PC-3 (cell line): ENCODE measurements around the gene GPATCH1. TPM values are rescaled to one million over a fixed set of nuclear protein-coding genes. Genes with fewer than 3 reads are reported as not detected.
A peak's percentile ranks its signal among the peaks of the same experiment; 100 is the strongest.

Source experiments
- ATAC-seq: fragments of 200-7000 bp; cut with Tn5 transposase; 2 replicates; pipeline ENCODE4 v1.9.1; 2020; ENCODE audit warnings: mild to moderate bottlenecking, moderate library complexity
- BruUV-seq: library from RNA; stranded (reverse); fragments of 400-500 nt; replicated peaks from 2 replicates; lab custom pipeline; 2021; lab: Mats Ljungman, UMichigan
- CTCF ChIA-PET: fragments of 300-600 bp; sonication (Branson Sonifier 250); formaldehyde crosslinking; loops from one replicate; lab custom pipeline; 2022; ENCODE audit warnings: antibody characterized with exemption; lab: Charles Lee
- POLR2A ChIA-PET: fragments of 300-600 bp; sonication (Branson Sonifier 250); formaldehyde crosslinking; loops from one replicate; lab custom pipeline; 2022; ENCODE audit warnings: antibody characterized with exemption; ENCODE audit not compliant: unreplicated experiment; lab: Charles Lee
- DNase-seq: peaks from one replicate; pipeline ENCODE4 v3.0.0-alpha.2; 2015
- H2AFZ ChIP-seq: fragments of 300-600 bp; sonication (generic); 2 replicates; pipeline ENCODE4 v1.6.0; 2016; ENCODE audit warnings: antibody characterized with exemption, low read length
- H3F3A ChIP-seq: fragments of 300-600 bp; sonication (generic); one replicate; pipeline ENCODE4 v1.6.0; 2017; ENCODE audit warnings: antibody characterized with exemption, low read length, control low read depth, mild to moderate bottlenecking; ENCODE audit not compliant: unreplicated experiment
- H3K27ac ChIP-seq: fragments of 300-600 bp; sonication (generic); 2 replicates; pipeline ENCODE4 v1.5.1; 2016; ENCODE audit warnings: mild to moderate bottlenecking, low read length
- H3K27me3 ChIP-seq: fragments of 300-600 bp; sonication (generic); 2 replicates; pipeline ENCODE4 v1.6.1; 2016; ENCODE audit warnings: low read length, mixed read lengths
- H3K36me3 ChIP-seq: fragments of 300-600 bp; sonication (generic); 2 replicates; pipeline ENCODE4 v1.6.1; 2016; ENCODE audit warnings: low read depth, mixed run types, low read length, mixed read lengths
- H3K4me1 ChIP-seq: fragments of 300-600 bp; sonication (generic); 2 replicates; pipeline ENCODE4 v1.5.1; 2016; ENCODE audit warnings: low read length; ENCODE audit not compliant: insufficient read depth
- H3K4me2 ChIP-seq: fragments of 300-600 bp; sonication (generic); 2 replicates; pipeline ENCODE4 v1.6.0; 2016; ENCODE audit warnings: low read length
- H3K4me3 ChIP-seq: fragments of 300-600 bp; sonication (generic); 2 replicates; pipeline ENCODE4 v1.5.1; 2016; ENCODE audit warnings: mild to moderate bottlenecking, low read length, mixed read lengths
- H3K79me2 ChIP-seq: fragments of 300-600 bp; sonication (generic); 2 replicates; pipeline ENCODE4 v1.6.1; 2017; ENCODE audit warnings: low read length, mixed read lengths
- H3K9ac ChIP-seq: fragments of 300-600 bp; sonication (generic); 2 replicates; pipeline ENCODE4 v1.6.0; 2016; ENCODE audit warnings: mild to moderate bottlenecking, low read length
- H3K9me2 ChIP-seq: fragments of 300-600 bp; sonication (generic); replicated peaks from 2 replicates; pipeline ENCODE4 v1.6.1; 2016; ENCODE audit warnings: mixed run types, low read length, mixed read lengths
- H3K9me3 ChIP-seq: fragments of 300-600 bp; sonication (generic); 2 replicates; pipeline ENCODE4 v1.6.1; 2016; ENCODE audit warnings: low read length, mixed read lengths
- H4K20me1 ChIP-seq: fragments of 300-600 bp; sonication (generic); 2 replicates; pipeline ENCODE4 v1.6.1; 2016; ENCODE audit warnings: low read length, mixed read lengths
- EZH2 ChIP-seq: fragments of 300-600 bp; sonication (generic); IDR thresholded peaks from one replicate; pipeline ENCODE4 v1.6.1; 2017; ENCODE audit warnings: antibody characterized with exemption, mild to moderate bottlenecking, low read length; ENCODE audit not compliant: unreplicated experiment
- EZH2phosphoT487 ChIP-seq: fragments of 300-600 bp; sonication (generic); IDR thresholded peaks from 2 replicates; pipeline ENCODE4 v1.6.1; 2018; ENCODE audit warnings: mild to moderate bottlenecking, antibody characterized with exemption, low read length, borderline replicate concordance
- intact Hi-C: fragments of 100-400 bp; cut with micrococcal nuclease; formaldehyde crosslinking; loops from 2 replicates; pipeline ENCODE4 v1.9.0; 2023
- total RNA-seq: library from RNA; depleted of rRNA; stranded (reverse); fragments of >200 nt; gene quantifications from 2 replicates; pipeline ENCODE4 v1.2.3, GENCODE V29; 2014
- TF ChIP-seq, protein P1 (sequence below): fragments of 300-600 bp; sonication (generic); conservative IDR thresholded peaks from 2 replicates; pipeline ENCODE4 v1.5.1; 2017; ENCODE audit warnings: antibody characterized with exemption, low read depth, mild to moderate bottlenecking, low read length

The GPATCH1 gene
- total RNA-seq, 1 experiment from 2014 or later, result 6.9 TPM

DNA sequence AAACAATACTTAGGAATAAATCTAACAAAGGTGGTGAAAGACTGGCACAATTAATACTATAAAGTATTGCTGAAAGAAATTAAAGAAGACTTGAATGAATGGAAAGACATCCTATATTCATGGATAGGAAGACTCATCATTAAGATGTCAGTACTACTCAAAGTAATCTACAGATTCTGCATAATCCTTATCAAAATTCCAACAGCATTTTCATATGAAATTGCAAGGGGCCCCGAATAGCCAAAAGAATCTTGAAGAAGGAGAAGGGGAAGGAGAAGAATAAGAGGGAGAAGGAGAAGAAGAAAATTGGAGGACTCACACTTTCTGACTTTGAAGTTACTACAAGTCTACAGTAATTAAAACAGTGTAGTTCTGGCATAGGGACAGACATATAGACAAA, 87.5 kb downstream of the GPATCH1 start:
- intact Hi-C loops, result no loop called here
- Histone ChIP-seq H3K27ac (no peak overlapping the region), H3F3A (no peaks in the 10 kb centered on the region), H3K4me2 (no peak overlapping the region), H3K9me3 (no peaks in the 10 kb centered on the region), H3K9me2 (no peaks in the 10 kb centered on the region), H3K9ac (no peak overlapping the region), H2AFZ (no peak overlapping the region), H3K27me3 (no peaks in the 10 kb centered on the region), H3K36me3 (no peaks in the 10 kb centered on the region), H4K20me1 (no peaks in the 10 kb centered on the region), H3K4me1 (peaks cover 13% of the 10 kb centered on the region), H3K79me2 (no peaks in the 10 kb centered on the region), H3K4me3 (no peak overlapping the region)
- TF ChIP-seq, protein P1, sequence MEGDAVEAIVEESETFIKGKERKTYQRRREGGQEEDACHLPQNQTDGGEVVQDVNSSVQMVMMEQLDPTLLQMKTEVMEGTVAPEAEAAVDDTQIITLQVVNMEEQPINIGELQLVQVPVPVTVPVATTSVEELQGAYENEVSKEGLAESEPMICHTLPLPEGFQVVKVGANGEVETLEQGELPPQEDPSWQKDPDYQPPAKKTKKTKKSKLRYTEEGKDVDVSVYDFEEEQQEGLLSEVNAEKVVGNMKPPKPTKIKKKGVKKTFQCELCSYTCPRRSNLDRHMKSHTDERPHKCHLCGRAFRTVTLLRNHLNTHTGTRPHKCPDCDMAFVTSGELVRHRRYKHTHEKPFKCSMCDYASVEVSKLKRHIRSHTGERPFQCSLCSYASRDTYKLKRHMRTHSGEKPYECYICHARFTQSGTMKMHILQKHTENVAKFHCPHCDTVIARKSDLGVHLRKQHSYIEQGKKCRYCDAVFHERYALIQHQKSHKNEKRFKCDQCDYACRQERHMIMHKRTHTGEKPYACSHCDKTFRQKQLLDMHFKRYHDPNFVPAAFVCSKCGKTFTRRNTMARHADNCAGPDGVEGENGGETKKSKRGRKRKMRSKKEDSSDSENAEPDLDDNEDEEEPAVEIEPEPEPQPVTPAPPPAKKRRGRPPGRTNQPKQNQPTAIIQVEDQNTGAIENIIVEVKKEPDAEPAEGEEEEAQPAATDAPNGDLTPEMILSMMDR, result no peak
- TF ChIP-seq EZH2 (no peak), EZH2phosphoT487 (no peak)
- POLR2A ChIA-PET, result no interaction called here
- CTCF ChIA-PET, result no interaction called here
- BruUV-seq, result no TSS peak
- DNase-seq (no peak), ATAC-seq (no peak)

DNA sequence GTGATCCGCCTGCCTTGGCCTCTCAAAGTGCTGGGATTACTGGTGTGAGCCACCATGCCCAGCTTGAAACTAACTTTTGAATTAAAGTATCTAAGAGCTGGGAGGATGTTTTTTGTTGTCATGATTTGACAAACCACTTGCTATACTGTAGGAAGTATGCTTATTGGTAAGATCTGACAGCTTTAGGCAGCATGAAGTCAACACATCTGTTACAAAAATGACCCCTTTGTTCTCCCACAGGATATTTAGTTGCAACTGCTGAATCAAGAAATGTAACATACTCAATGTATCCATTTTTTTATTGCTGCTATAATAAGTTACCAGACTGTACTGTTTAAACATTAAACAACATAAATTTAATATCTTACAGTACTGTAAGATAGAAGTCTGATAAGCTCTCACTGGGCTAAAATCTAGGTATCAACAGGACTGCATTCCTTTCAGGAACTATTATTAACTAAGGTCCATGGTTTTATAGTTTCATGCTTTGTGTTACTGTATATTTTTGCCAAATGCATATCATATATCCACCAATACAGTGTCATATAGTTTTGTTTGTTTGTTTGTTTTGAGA, 90.3 kb downstream of the GPATCH1 start:
- ChIA-PET CTCF (no interaction called here), POLR2A (no interaction called here)
- intact Hi-C loops, result no loop called here
- Histone ChIP-seq H3K9me2 (no peaks in the 10 kb centered on the region), H4K20me1 (no peaks in the 10 kb centered on the region), H3K4me1 (peaks cover 20% of the 10 kb centered on the region), H3K36me3 (no peaks in the 10 kb centered on the region), H3K4me2 (no peak overlapping the region), H3K27ac (no peak overlapping the region), H3K79me2 (peaks cover 12% of the 10 kb centered on the region), H3K9ac (no peak overlapping the region), H3F3A (no peaks in the 10 kb centered on the region), H3K9me3 (no peaks in the 10 kb centered on the region), H3K27me3 (no peaks in the 10 kb centered on the region), H3K4me3 (no peak overlapping the region), H2AFZ (no peak overlapping the region)
- BruUV-seq, result no TSS peak
- ATAC-seq, result no peak; the same call in 1 of the 2 replicates
- TF ChIP-seq EZH2 (no peak), EZH2phosphoT487 (no peak)
- TF ChIP-seq, protein P1, result no peak
- no peak for DNase-seq

DNA sequence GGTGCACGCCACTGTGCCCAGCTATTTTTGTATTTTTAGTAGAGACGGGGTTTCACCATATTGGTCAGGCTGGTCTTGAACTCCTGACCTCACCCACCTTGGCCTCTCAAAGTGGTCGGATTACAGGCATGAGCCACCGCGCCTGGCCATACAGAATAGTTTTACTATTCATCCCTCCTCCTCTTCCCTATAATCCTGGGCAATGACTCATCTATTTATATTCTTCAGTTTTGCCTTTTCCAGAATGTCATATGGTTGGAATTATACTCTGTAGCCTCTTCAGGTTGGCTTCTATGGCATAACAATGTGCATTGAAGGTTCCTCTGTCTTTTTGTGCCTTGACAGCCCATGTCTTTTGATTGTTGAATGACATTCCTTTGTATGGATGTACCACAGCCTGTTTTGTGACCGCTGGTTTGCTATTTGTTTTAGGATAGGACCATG, 91.0 kb downstream of the GPATCH1 start:
- H2AFZ ChIP-seq, result no peak overlapping the region
- no peaks in the 10 kb centered on the region for H3K36me3 ChIP-seq
- no peak overlapping the region for H3K4me2 ChIP-seq
- no peaks in the 10 kb centered on the region for H3K9me3 ChIP-seq
- peak; percentile 11 for ATAC-seq
- H4K20me1 ChIP-seq, result no peaks in the 10 kb centered on the region
- no peak overlapping the region for H3K9ac ChIP-seq
- H3F3A ChIP-seq, result no peaks in the 10 kb centered on the region
- peaks cover 14% of the 10 kb centered on the region for H3K79me2 ChIP-seq
- CTCF ChIA-PET, result no interaction called here
- BruUV-seq, result no TSS peak
- H3K9me2 ChIP-seq, result no peaks in the 10 kb centered on the region
- no peak overlapping the region for H3K27ac ChIP-seq
- intact Hi-C loops, result no loop called here
- POLR2A ChIA-PET, result no interaction called here
- H3K27me3 ChIP-seq, result no peaks in the 10 kb centered on the region
- TF ChIP-seq EZH2 (no peak), EZH2phosphoT487 (no peak)
- TF ChIP-seq, protein P1, result no peak
- peak; percentile 53 for DNase-seq
- H3K4me1 ChIP-seq, result peaks cover 20% of the 10 kb centered on the region
- no peak overlapping the region for H3K4me3 ChIP-seq
